Loucy (cell line): ENCODE measurements around the gene MYO18A.

Experiments
- CTCF ChIP-seq: fragments of 200-600 bp; sonication (generic); conservative IDR thresholded peaks from 2 replicates; pipeline ENCODE4 v1.5.1; 2014; ENCODE audit warnings: mild to moderate bottlenecking, antibody characterized with exemption, low read length
- EZH2phosphoT487 ChIP-seq: fragments of 200-600 bp; IDR thresholded peaks from 2 replicates; pipeline ENCODE4 v1.6.1; 2018; ENCODE audit warnings: antibody characterized with exemption, mild to moderate bottlenecking, moderate library complexity, borderline replicate concordance

- no peak for TF ChIP-seq CTCF
- no peak for TF ChIP-seq EZH2phosphoT487
Observed at GRCh38 chr17:29197516-29198272, 17.5 kb upstream of the MYO18A start.
